ENCODE measurements around the gene IQSEC1.

Gene IQSEC1

GRCh38 chr3:12903881-12904280 lies 169.3 kb downstream of the IQSEC1 start:
- no peak for FAIRE-seq

- FAIRE-seq: no peak
Observed at GRCh38 chr3:12903000-12903800, 170.0 kb downstream of the IQSEC1 start.

DNA sequence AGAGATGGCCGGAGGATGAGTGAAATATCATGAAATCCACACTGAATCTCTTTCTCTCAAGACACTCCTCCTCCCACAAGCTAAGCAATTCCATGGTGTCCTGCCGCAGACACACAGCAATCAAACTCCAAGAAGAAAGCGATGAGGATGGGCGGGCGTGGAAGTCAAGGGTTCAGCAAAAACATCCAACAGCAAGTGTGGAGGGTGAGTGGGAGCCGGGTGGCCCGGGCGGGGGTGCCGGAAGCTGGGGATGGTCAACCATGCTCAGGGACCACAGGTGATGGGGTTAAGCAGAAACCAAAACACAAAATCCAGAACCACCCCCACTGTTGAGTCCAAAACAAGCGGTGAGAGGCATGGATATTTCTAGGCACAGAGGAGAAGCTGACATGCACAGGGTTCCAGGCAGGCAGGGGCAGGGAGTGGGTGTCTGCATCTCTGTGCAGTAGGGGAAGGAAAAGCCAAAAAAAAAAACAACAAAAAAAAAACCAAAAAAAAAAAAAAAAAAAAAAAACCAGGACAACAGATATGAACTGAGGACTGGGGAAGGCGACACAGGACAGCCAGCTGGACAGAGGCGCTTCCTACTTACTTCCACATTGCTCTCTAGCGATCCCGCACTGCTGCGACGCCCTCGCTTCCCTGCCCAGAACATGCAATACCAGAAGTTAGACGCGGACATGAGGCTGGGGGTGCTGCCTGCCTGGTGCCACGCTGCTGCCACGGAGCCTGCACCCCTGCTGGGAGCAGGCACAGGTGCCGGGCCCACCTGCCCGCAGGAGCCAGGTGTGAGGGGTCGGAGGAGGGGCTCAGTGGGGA lies 170.8 kb downstream of the IQSEC1 start:
- FAIRE-seq: no peak

DNA sequence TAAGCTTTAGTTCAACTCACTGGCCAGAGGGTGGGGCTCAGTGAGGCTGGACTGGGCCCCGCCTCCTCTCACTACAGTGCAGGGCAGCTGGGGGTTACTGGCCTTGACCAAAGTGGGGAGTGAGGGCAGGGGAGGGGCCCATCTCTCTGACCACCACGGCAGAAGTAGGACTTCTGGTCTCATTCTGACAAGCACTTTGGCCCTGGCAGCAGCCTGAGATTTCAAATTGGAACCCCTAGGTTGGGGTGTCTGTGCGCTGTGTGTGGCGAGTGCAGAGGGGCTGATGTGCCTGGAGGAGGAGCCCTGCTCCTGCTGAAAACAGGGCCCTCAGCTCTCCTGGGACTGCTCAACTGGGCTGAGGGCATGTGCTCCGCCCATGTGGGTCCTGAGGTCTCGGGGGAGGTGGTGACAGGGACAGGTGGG lies 171.6 kb downstream of the IQSEC1 start:
- FAIRE-seq: no peak

GRCh38 chr3:12900885-12901411 lies 172.3 kb downstream of the IQSEC1 start:
- no peak for FAIRE-seq

- no peak for FAIRE-seq
Observed at GRCh38 chr3:12898965-12899755, 174.1 kb downstream of the IQSEC1 start.

GRCh38 chr3:12898290-12898964 lies 174.8 kb downstream of the IQSEC1 start:
- no peak for FAIRE-seq

DNA sequence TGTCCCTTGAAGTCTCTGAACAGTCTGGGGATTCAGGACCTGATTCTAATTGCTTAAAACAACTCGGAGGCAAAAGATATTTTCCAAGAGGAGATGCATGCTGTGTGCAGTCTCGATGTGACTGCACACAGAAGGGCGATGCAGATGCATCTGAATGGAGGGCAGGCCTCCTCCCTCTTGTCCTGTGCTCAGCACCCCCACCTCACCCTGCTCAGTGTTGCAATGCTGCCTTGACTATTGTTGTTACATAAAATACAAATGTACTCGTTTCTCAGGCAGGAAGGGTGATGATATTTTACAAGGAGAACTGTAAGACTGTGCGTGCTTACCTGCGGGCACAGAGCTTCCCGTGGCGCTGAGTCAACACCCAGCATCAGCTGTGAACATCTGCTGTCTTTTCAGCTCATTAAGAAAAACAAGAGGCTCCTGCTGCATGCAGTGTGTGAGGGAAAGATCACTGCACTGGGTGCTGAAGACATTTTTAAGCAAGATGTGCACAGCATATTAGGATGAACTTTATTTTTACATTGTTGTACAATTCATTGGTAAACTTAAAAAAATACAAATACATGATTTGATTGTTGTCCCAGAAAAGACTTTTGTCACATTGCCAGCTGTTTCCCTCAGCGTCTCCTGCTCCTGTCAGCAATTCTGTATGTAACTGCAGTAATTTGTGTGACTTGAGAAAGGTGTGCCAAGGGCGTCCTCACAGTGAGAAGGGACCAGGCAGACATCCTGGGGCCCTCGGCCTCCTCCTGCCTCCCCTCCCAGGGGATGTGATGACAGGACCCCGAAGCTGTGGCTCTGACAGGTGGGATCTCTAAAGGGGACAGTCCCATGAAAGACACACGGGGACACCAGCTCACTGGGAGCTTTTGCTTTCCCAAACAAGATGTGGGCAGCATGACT lies 175.6 kb downstream of the IQSEC1 start:
- FAIRE-seq: no peak

- FAIRE-seq: no peak
Observed at GRCh38 chr3:12896063-12896985, 176.9 kb downstream of the IQSEC1 start.

DNA sequence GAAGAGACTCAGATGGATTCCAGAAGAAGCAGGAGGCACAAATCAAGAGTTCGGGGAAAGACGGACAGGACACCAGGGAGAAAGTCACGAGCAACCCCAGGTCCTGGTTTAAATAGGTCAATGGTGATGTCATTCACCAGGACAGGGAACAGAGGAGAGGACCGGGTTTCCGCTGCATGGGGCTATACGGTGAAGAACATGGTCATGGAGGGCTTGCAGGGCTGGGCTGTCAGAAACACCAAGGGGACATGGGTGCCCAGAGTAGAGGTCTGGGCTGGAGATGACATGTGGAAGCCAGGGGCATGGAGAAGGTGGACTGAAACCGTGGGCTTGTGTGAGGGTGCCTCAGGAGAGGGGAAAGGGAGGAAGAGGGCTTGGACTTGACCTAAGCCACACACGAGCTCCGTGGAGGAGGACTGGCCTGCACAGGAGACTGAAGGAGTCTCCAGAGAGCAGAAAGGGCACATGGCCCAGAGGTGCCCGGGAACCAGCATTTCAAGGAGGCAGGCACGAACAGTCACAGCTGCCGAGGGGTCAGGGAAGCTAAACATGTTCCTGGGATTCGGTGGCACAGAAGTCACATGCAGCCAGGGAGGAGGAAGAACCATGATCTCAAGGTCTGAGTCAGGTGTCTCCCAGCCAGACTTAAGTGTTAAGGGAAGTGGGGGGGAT lies 177.7 kb downstream of the IQSEC1 start:
- FAIRE-seq: no peak

DNA sequence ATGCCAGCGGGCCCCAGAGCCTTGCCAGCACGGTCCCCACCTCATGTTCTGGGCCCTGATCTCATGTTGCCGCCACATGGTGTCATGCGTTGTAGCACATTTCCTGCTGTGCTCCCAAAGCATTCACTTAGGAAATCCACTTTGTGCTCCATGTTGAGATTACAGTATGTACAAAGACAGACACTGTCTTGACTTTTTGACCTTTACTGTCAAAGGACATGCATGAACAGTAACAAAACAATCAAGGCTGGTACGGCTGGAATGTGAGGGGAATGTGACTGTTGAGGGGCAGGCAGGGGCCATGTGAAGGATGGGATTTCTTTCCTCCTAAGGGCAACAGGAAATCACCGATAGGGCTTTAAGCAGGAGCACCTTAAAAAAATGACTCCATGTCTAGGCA lies 178.6 kb downstream of the IQSEC1 start:
- no peak for FAIRE-seq

DNA sequence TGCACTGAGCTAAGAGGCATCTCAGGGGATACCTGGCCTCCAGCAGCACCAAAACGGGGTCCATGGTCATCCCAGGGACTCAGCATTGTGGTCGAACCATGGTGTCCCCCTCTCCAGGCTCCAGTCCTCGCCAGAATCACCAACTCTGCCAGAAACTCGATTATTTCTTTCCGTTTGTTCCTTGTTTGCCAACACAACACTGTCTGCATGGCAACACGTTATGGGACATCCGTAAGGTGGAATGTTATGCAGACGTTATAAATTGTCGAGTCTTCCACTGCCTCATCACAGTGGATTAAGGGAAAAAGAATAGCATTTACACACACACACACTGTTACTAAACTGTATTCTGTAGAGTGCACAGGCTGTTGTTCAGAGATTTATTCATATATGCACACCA lies 179.4 kb downstream of the IQSEC1 start:
- FAIRE-seq: no peak

DNA sequence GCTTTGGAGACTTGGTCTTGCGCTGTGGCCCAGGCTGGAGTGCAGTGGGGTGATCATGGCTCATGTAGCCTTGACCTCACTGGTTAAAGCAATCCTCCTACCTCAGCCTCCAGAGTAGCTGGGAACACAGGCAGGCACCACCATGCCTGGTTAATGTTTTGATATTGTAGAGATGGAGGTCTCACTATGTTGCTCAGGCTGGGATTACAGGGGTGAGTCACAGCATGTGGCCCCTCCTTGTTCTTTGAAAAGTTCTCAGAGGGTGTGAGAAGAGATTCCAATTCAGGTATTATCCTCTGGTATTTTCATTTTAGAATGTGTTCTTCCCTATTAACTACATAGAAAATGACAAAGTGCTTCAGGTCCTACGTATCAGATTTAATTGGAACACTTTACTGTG lies 180.0 kb downstream of the IQSEC1 start:
- no peak for FAIRE-seq

GRCh38 chr3:12892840-12893189 lies 180.4 kb downstream of the IQSEC1 start:
- no peak for FAIRE-seq

GRCh38 chr3:12891985-12892839 lies 181.0 kb downstream of the IQSEC1 start:
- no peak for FAIRE-seq

DNA sequence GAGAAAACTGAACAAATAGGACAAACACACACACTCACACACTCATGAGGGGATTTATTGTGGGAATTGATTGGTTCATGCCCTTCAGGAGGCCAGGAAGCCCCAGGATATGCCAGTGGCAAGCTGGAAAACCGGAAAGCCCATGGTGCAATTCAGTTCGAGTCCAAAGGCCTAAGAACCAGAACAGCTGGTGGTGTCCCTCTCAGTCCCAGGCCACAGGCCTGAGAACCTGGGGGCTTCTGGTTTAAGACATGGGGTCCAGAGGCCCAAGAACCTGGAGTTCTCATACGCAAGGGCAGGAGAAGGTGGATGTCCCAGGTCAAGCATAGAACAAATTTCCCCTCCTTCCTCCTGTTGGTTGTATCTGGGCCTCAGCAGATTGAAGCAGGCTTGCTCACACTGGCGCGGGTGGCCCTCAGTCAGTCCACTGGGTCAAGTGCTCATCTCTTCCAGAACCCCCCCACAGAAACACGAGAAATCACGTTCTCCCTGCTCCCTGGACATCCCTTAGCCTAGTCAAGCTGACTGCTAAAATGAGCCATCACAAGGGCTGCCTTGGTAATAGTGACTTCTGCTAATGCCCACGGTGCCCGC lies 181.7 kb downstream of the IQSEC1 start:
- no peak for FAIRE-seq

- FAIRE-seq: no peak
Observed at GRCh38 chr3:12890610-12891390, 182.4 kb downstream of the IQSEC1 start.

All from TTC549 (cell line).